ENCODE measurements around the gene MRPL11.

DNA sequence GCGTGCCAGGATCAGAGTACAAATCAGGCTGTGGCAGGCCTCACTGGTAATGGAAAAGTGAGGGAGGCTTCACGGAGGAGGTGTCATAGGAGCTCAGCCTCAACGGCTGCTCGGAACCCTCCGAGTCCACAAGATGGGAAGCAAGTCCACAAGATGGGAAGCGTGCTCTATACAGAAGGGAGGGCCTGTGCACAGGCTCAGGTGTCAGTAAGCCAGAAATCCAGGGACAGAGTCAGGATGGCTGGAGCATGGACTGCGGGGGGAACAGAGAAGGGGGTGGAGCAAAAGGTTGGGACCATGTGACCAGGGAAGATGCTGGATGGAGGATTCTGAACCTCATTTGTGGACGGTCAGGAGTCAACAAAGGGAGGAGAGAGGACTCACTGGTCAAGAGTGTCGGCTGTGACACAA, 38.2 kb upstream of the MRPL11 start:
- TF ChIP-seq, protein P1, sequence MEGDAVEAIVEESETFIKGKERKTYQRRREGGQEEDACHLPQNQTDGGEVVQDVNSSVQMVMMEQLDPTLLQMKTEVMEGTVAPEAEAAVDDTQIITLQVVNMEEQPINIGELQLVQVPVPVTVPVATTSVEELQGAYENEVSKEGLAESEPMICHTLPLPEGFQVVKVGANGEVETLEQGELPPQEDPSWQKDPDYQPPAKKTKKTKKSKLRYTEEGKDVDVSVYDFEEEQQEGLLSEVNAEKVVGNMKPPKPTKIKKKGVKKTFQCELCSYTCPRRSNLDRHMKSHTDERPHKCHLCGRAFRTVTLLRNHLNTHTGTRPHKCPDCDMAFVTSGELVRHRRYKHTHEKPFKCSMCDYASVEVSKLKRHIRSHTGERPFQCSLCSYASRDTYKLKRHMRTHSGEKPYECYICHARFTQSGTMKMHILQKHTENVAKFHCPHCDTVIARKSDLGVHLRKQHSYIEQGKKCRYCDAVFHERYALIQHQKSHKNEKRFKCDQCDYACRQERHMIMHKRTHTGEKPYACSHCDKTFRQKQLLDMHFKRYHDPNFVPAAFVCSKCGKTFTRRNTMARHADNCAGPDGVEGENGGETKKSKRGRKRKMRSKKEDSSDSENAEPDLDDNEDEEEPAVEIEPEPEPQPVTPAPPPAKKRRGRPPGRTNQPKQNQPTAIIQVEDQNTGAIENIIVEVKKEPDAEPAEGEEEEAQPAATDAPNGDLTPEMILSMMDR (IDR thresholded peaks at IDR 0.05; ENCODE audit: insufficient read depth, low read depth, low read length) = no peak
- TF ChIP-seq EZH2 (IDR thresholded peaks at IDR 0.05; ENCODE audit: insufficient read depth, low read length) = no peak
